Stimulated activated naive CD4-positive, alpha-beta T cell treated with Interleukin-2 at 50 U/mL for 16 hours (primary cell): ENCODE data around the gene TCFL5.

Source experiments
- DNase-seq: peaks from one replicate; lab custom pipeline; 2025; lab: John Stamatoyannopoulos, UW

Gene TCFL5

DNA sequence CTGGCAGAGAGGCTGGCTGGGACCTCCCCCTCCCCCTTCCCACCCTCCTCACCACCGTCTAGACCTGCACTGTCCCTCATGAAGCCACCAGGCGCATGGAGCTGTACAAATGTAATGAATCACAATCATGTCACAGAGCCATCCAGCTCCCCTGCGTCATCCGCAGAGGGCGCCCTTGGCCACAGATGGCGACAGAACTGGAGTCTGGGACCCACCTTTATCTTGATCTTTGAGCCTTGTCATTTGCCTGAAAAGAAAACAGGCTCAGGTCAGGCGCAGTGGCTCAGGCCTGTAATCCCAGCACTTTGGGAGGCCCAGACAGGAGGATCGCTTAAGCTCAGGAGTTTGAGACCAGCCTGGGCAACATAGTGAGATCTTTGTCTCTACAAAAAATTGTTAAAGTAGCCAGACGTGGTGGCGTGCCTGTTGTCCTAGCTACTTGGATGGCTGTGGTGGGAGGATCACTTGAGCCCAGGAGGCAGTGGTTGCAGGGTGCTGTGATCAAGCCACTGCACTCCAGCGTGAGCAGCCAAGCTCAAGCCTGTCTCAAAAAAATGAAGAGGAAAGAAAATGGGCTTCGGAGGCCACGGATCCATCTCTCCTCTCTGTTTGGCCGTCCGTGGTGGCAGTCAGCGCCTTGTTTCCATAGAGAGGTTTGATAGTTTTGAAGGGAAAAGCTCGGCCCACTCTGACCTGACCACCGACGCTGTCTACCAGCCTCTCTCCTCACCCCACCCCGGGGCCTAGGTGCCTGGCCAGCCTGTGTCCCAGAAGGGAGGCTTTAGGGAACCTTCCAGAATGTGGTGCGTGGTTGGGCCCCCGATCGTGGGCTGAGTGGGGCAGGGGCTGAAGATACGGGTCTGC lies 38.6 kb downstream of the TCFL5 start:
- DNase-seq = peak; percentile 11

GRCh38 chr20:62822239-62822787 lies 39.3 kb downstream of the TCFL5 start:
- no peak for DNase-seq

- DNase-seq = no peak
Observed at GRCh38 chr20:62821726-62822210, 39.9 kb downstream of the TCFL5 start.

DNA sequence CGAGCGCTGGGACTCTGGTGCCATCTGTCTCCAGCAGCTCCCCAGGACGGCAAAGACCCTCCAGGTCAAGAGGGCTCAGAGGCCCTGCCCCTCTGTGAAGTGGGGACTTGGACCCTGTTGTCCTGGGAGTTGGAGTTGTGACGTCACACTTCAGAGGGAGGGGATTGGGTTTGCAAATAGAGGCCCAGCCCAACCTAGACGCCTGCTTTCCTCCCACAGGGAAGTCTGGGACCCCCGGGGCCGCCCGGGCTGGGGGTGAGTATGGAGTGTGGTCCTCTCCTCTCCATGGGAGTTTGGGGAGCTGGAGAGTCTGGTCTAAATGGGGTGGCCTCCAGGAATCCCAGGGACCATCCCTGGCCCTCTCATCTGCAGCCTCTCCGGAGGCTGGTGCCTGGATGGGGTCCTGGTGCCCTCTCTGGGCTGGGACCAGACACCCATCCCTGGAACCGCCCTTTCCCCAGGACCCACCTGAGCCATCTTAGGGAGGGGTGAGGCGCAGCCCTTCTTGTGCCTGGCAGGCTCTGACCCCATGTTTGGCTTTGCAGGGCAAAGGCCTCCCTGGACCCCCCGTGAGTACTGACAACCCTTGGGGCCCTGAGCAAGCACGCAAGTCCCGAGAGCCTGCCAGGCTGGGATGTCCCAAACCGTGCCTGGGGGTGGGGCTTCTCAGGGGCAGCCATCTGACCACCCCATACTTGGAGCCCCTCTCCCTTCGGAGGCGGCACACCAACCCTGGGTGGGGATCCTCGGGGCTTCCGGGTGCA lies 40.5 kb downstream of the TCFL5 start:
- no peak for DNase-seq

DNA sequence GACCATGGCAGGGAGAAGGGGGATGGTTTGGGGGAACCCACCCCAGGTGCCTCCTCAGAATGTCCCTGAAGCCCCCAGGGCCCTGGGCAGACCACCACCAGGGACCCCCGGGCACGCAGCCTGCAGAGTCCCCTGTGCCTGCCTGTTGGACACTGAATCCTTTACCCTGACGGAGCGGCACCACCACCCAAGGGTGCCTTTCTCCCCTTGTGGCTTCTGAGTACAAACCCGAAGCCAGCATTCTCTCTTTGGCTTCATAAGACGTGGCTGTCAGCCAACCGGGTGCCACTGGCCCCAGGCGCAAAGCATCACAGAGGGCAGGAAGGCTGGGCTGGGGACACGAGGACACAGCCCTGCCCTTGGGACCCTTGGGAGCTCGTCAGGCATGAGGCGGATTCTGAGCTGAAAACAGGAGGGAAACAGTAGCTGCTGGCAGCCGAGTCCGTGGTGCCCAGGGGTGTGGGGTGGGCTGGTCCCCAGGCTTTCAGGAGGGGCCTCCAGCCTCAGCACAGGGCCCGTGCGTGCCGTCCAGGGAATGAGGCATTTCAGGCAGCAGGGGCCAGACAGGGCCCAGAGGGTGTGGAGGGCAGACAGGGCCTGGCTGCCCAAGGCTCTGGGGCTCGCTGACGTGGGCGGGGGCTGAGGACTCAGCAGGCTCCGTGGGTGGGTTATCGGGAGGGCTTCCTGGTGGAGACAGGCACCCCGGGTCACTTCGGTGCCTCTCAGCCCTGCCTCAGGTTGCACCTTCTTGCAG lies 41.2 kb downstream of the TCFL5 start:
- DNase-seq = no peak

DNA sequence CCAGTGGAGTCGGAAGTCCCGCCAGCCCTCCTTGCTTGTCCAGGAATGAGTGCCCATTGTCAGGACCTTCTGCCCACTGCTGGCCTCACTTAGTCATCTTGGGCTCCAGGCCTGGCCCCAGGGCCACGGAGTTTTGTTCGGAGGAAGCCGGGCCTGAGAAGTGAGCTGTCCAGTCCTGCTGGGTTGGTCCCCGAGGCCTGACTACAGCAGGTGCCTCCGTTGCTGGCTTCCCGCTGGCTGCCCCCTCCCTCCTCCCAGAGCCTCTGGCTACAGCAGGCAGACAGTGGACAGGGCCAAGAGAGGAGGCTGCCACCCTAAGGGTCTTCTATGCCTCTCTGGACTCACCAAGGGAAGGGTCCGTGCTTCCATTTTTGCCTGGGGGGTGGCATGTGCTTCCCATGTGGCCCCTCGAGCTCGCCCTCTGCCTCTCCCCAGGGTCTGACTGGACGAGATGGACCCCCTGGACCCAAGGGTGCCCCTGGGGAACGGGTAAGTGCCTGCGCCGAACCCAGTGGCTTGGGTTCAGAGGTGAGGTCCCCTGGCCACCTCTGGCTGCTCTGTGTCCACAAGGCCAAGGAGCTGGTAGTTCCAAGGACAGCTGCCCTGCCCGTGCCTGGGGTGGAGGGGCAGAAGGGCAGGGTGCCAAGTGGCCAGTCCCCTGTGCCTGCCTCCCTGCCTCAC lies 42.0 kb downstream of the TCFL5 start:
- no peak for DNase-seq

GRCh38 chr20:62818592-62819493 lies 42.8 kb downstream of the TCFL5 start:
- DNase-seq = no peak

DNA sequence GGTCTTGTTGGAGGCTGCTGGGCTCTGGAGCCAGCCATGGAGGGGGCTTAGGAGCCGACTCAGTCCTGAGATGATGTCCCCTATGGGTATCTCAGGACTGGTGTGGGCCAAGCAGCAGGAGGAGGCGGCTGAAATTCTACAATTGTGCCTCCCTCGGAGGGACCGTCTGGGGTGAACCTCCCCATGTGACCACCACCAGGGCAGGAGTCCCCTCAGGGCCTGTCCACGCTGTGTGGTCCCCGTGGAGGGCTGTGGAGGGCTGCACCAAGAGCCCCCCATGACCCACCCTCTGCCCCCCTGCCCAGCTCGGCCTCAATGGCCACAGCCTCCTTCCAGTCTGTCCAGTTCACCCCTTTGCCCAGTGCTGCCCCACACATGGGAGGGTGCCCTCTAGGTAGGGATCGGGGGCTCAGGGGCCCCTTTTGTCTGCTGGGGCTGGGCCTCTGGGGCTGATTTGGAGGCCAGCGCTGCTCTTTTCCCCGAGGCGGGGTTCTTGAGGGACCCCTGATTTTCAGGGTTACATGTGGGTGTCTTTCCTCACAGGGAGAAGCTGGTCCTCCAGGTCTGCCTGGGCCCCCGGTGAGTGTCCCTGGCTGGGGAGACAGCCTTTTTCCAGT lies 43.5 kb downstream of the TCFL5 start:
- DNase-seq = no peak

- DNase-seq = no peak
Observed at GRCh38 chr20:62816884-62817873, 44.4 kb downstream of the TCFL5 start, which contains the start of gene COL9A3. COL9A3 (plus strand) TSS chr20:62817050; CDS start chr20:62817065, 15 bp downstream.

- DNase-seq = no peak
Observed at GRCh38 chr20:62816031-62816883, 45.4 kb downstream of the TCFL5 start.

GRCh38 chr20:62815066-62815991 lies 46.3 kb downstream of the TCFL5 start:
- DNase-seq = no peak

DNA sequence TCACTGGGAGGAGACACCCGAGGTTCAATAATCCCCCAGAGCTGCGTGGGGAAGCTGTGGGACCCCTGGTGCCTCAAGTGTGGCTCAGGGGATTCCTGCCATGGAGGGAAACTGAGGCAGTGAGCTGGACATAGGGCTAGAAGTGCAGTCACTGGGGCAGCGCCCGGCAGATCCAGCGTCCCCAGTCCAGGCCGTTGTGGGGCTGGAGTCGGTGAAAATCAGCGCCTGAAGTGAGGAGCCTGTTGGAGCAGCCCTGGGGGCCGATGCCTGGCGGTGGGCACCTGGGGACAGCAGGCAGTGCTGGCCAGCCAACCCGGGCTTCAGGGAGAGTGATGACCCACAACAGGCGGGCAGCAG lies 46.9 kb downstream of the TCFL5 start:
- DNase-seq = no peak

DNA sequence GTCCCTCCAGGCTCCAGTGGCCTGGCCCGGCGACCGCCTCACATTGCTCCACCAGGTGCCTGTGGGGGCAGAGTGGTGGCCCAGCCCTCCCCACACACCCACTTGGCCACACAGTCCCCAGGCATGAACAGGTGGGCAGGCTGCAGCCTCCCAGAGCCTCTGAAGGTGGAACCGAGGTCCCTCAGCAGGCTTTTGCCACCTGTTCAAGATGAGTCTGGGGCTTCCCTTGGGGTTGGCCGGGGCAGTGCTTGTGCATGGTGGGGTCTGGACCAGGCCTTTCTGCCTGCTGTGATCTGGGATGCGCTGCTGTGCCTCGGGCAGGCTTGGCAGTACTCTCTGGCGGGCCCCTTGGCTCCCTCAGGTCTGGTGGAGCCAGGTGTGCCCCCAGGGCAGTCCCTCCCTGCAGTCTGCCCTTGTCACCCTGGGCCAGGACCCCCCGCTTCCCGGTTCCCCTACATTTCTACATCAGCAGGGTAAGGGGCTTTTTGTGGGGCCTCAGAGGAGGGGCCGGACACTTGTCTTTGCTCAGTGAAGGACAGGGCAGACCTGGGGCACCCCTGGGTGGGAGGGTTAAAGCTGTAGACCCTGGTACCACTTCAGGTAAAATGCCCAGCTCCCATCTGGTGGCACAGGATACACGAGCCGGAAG lies 47.4 kb downstream of the TCFL5 start:
- DNase-seq = no peak

DNA sequence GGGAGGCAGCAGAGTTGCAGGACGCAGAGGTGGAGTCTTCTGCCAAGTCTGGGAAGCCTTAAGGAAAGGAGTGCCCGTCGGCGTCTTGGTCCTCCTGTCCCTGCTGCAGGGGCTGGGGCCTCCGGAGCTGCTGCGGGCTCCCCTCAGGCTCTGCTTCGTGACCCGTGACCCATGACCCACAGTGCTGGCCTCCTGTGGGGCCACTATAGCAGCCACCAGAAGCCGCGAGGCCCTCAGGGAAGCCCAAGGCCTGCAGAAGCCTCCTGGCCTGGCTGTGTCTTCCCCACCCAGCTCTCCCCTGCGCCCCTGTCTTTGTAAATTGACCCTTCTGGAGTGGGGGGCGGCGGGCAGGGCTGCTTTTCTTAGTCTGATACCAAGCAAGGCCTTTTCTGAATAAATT lies 48.0 kb downstream of the TCFL5 start:
- no peak for DNase-seq

DNA sequence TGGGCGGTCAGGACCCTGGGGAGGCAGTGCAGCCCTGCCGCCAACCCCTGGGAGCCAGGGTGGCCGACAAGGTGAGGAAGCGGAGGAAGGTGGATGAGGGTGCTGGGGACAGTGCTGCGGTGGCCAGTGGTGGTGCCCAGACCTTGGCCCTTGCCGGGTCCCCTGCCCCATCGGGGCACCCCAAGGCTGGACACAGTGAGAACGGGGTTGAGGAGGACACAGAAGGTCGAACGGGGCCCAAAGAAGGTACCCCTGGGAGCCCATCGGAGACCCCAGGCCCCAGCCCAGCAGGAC lies 48.8 kb downstream of the TCFL5 start:
- DNase-seq = no peak

- no peak for DNase-seq
Observed at GRCh38 chr20:62812181-62812906, 49.3 kb downstream of the TCFL5 start.
